ENCODE data around the gene BACE2.

The BACE2 gene

GRCh38 chr21:41321211-41321907 lies 153.4 kb downstream of the BACE2 start:
- H3K9me3 ChIP-seq, result no peaks in the 10 kb centered on the region
- peaks cover 0 to 4% of the 10 kb centered on the region in 2 experiments for H3K4me1 ChIP-seq (ENCODE audit: control insufficient read depth in 1 of 2, insufficient read depth in 1 of 2, low read depth in 1 of 2, low read length in 1 of 2)
- H3K27ac ChIP-seq, result no peak overlapping the region
- TF ChIP-seq, protein P1, sequence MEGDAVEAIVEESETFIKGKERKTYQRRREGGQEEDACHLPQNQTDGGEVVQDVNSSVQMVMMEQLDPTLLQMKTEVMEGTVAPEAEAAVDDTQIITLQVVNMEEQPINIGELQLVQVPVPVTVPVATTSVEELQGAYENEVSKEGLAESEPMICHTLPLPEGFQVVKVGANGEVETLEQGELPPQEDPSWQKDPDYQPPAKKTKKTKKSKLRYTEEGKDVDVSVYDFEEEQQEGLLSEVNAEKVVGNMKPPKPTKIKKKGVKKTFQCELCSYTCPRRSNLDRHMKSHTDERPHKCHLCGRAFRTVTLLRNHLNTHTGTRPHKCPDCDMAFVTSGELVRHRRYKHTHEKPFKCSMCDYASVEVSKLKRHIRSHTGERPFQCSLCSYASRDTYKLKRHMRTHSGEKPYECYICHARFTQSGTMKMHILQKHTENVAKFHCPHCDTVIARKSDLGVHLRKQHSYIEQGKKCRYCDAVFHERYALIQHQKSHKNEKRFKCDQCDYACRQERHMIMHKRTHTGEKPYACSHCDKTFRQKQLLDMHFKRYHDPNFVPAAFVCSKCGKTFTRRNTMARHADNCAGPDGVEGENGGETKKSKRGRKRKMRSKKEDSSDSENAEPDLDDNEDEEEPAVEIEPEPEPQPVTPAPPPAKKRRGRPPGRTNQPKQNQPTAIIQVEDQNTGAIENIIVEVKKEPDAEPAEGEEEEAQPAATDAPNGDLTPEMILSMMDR (IDR thresholded peaks at IDR 0.05), result no peak
- H3K27me3 ChIP-seq, result peaks cover 45% of the 10 kb centered on the region
- H3K4me3 ChIP-seq (ENCODE audit: low read depth in 1 of 2, low read length in 1 of 2), result no peak overlapping the region
- H3K36me3 ChIP-seq, result no peaks in the 10 kb centered on the region

DNA sequence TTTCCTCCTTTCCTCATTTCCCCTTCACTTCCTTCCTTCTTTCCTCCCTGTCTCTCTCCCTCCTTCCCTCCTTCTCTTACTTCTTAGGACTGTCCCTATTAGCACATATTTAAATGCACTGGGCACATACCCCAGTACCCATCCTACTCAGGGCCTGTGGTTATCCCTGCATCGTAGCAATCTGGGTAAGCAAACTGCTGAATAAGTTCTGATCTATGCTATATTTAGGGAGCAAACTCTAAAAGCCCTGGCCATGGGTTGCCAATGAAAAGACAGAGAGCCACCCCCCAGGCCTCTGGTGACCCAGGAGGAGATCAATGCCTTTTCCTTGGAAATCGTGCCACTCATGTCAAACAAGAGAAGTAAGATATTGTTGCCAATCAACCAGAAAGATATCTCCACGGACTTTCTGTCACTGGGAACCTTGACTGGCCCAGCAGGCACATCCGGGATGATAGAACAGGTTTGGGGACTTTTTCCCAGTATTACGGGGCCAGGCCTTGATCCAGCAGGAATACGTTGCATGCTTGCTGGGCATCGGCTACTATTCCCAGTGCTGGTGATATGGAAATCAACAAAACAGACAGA lies 154.0 kb downstream of the BACE2 start:
- Histone ChIP-seq H3K27me3 (peaks cover 38% of the 10 kb centered on the region), H3K4me1 (ENCODE audit: control insufficient read depth in 1 of 2, insufficient read depth in 1 of 2, low read depth in 1 of 2, low read length in 1 of 2) (peaks cover 0 to under 1% of the 10 kb centered on the region in 2 experiments), H3K36me3 (no peaks in the 10 kb centered on the region), H3K27ac (no peak overlapping the region), H3K4me3 (ENCODE audit: low read depth in 1 of 2, low read length in 1 of 2) (no peak overlapping the region), H3K9me3 (no peaks in the 10 kb centered on the region)
- TF ChIP-seq, protein P1 (IDR thresholded peaks at IDR 0.05), result no peak

DNA sequence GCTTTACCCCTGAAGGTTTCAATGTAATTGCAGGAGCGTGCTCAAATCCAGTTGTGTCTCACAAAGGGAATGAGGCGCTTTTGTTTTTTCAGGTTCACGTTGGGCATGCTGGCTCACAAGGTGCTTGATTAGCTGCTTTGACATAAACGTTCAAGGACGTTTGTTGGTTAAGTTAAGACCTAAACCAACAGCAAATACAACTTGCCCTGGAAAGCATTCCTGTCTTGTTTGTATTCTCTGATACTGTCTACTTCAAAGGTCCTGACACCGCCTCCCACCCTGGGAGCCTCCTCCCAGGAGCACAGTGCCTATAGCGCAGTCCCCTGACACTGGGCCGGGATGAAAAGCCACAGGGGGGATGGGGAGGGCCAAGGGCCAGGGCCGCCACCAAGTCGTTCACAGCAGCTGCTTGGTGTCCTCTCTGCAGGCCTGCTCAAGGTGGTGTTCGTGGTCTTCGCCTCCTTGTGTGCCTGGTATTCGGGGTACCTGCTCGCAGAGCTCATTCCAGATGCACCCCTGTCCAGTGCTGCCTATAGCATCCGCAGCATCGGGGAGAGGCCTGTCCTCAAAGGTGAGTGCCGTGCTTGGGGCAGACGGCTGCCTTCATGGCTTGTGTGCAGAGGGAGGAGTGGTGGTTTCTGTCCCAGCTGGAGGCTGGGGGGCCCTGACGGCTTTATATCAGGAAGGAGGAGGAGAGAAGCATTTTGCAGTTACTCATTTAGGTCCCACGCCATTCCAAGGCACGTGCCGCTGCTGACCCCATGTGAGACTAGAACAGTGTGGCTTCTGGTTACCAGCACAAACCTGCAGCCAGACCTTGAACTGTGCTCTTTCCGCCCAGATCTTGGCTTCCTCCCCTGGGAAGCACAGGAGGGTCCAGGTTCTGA lies 154.8 kb downstream of the BACE2 start:
- no peaks in the 10 kb centered on the region for H3K4me1 ChIP-seq (ENCODE audit: control insufficient read depth in 1 of 2, insufficient read depth in 1 of 2, low read depth in 1 of 2, low read length in 1 of 2)
- H3K27me3 ChIP-seq, result peaks cover 31% of the 10 kb centered on the region
- no peak overlapping the region for H3K27ac ChIP-seq
- no peaks in the 10 kb centered on the region for H3K9me3 ChIP-seq
- H3K4me3 ChIP-seq (ENCODE audit: low read depth in 1 of 2, low read length in 1 of 2), result no peak overlapping the region
- H3K36me3 ChIP-seq, result no peaks in the 10 kb centered on the region
- TF ChIP-seq, protein P1 (IDR thresholded peaks at IDR 0.05), result no peak

GRCh38 chr21:41325138-41325912 lies 157.4 kb downstream of the BACE2 start:
- no peaks in the 10 kb centered on the region for H3K36me3 ChIP-seq
- H3K9me3 ChIP-seq, result no peaks in the 10 kb centered on the region
- H3K27ac ChIP-seq, result no peak overlapping the region
- H3K27me3 ChIP-seq, result peaks cover 10% of the 10 kb centered on the region
- TF ChIP-seq, protein P1 (IDR thresholded peaks at IDR 0.05), result no peak
- no peaks in the 10 kb centered on the region for H3K4me1 ChIP-seq (ENCODE audit: control insufficient read depth in 1 of 2, insufficient read depth in 1 of 2, low read depth in 1 of 2, low read length in 1 of 2)
- H3K4me3 ChIP-seq (ENCODE audit: low read depth in 1 of 2, low read length in 1 of 2), result no peak overlapping the region

- Histone ChIP-seq H3K4me1 (ENCODE audit: control insufficient read depth in 1 of 2, insufficient read depth in 1 of 2, low read depth in 1 of 2, low read length in 1 of 2) (no peaks in the 10 kb centered on the region), H3K36me3 (no peaks in the 10 kb centered on the region), H3K27me3 (peaks cover 1% of the 10 kb centered on the region), H3K9me3 (no peaks in the 10 kb centered on the region), H3K4me3 (ENCODE audit: low read depth in 1 of 2, low read length in 1 of 2) (no peak overlapping the region), H3K27ac (no peak overlapping the region)
- TF ChIP-seq, protein P1 (IDR thresholded peaks at IDR 0.05), result no peak
Measured at GRCh38 chr21:41326414-41327080, 158.6 kb downstream of the BACE2 start.
